HG02798 (cell line): ENCODE data around the gene PCGF5.
"Not testable (repeated sequence)": the region's sequence is repeated elsewhere in the genome, so short reads cannot be mapped to it uniquely, and the experiment has no call there.

Source experiments
- ATAC-seq: cut with Tn5 transposase; IDR thresholded peaks from one replicate; pipeline ENCODE4 v1.9.1; 2021; ENCODE audit warnings: mild to moderate bottlenecking; ENCODE audit not compliant: unreplicated experiment, poor library complexity

The PCGF5 gene

GRCh38 chr10:91220194-91220953, at the start of gene PCGF5:
TSS of gene PCGF5 (plus strand) at chr10:91220663. CDS start at chr10:91222872, 2,209 bp downstream.
- peak; percentile 97 for ATAC-seq

GRCh38 chr10:91171485-91171884, 49.0 kb upstream of the PCGF5 start:
- ATAC-seq, result no peak

GRCh38 chr10:91172348-91172747, 48.1 kb upstream of the PCGF5 start:
- ATAC-seq, result no peak

- no peak for ATAC-seq
Observed at GRCh38 chr10:91185239-91185875, 35.1 kb upstream of the PCGF5 start.

- ATAC-seq, result no peak
Observed at GRCh38 chr10:91187156-91187555, 33.3 kb upstream of the PCGF5 start.

GRCh38 chr10:91188010-91188409, 32.5 kb upstream of the PCGF5 start:
- ATAC-seq, result not testable (repeated sequence)

- ATAC-seq, result no peak
Observed at GRCh38 chr10:91188889-91189288, 31.6 kb upstream of the PCGF5 start.

- no peak for ATAC-seq
Observed at GRCh38 chr10:91190388-91190870, 30.0 kb upstream of the PCGF5 start.

- ATAC-seq, result peak; percentile 63
Observed at GRCh38 chr10:91190876-91191583, 29.4 kb upstream of the PCGF5 start.

- ATAC-seq, result peak; percentile 6
Observed at GRCh38 chr10:91191584-91191919, 28.9 kb upstream of the PCGF5 start.

GRCh38 chr10:91194497-91195179, 25.8 kb upstream of the PCGF5 start:
- ATAC-seq, result no peak

- ATAC-seq, result no peak
Observed at GRCh38 chr10:91196268-91197048, 24.0 kb upstream of the PCGF5 start.

- no peak for ATAC-seq
Observed at GRCh38 chr10:91197127-91197526, 23.3 kb upstream of the PCGF5 start.

- peak; percentile 75 for ATAC-seq
Observed at GRCh38 chr10:91198781-91199180, 21.7 kb upstream of the PCGF5 start.

GRCh38 chr10:91200314-91201212, 19.9 kb upstream of the PCGF5 start:
- peak; percentile 11 for ATAC-seq

GRCh38 chr10:91201213-91201996, 19.1 kb upstream of the PCGF5 start:
- ATAC-seq, result peak; percentile 58

- no peak for ATAC-seq
Observed at GRCh38 chr10:91206427-91206826, 14.0 kb upstream of the PCGF5 start.

GRCh38 chr10:91206837-91207474, 13.5 kb upstream of the PCGF5 start:
- ATAC-seq, result no peak
